GM19467 (cell line): ENCODE results near the gene DDB1.
A peak's percentile ranks its signal among the peaks of the same experiment; 100 is the strongest.

Source experiments
- ATAC-seq: cut with Tn5 transposase; IDR thresholded peaks from one replicate; pipeline ENCODE4 v1.9.1; 2021; ENCODE audit warnings: mild to moderate bottlenecking, moderate library complexity; ENCODE audit not compliant: unreplicated experiment

DDB1 gene

DNA sequence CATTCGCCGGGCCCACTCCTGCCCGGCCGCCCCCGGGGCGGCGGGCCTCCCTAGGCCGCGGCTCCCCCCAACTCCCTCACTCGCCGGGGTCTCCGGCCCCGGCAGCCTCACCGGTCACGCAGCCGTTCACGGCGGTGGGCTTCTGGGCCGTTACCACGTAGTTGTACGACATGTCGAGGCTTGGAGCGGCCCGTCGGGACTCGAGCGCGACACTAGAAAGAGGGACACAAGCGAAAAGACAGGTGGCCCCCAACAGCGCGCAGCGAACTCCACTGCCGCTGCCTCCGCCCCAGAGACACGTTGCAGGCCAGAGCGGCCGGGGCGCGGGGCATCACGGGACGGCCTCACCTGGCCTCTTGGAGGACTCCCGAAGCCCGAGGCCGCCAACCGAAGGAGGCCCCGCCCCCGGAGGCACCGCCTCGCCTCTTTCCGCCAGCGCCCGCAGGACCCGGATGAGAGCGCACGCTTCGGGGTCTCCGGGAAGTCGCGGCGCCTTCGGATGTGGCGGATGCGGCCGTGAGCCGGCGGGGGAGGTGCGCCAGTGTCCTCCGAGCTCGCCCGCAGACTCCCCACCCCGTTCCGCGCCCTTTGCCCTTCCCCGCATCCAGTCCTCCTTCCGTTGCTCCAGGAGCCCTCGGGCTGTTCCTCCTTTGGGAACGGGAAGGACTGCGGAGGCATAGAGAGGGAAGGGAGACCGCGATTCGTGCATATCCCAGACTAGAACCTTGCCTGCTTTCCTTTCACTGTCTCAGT lies at the start of gene DDB1, which contains the start of gene TKFC:
Gene DDB1, minus strand, starts transcription at position 309 of the 753 bp plus-strand sequence. Its CDS starts 137 bp downstream, at position 172.
Gene TKFC, plus strand, starts transcription at position 432 of the 753 bp plus-strand sequence. CDS start 1,501 bp downstream, outside the sequence.
- peak; percentile 84 for ATAC-seq

GRCh38 chr11:61380884-61381283 lies 48.0 kb upstream of the DDB1 start:
- ATAC-seq = no peak

DNA sequence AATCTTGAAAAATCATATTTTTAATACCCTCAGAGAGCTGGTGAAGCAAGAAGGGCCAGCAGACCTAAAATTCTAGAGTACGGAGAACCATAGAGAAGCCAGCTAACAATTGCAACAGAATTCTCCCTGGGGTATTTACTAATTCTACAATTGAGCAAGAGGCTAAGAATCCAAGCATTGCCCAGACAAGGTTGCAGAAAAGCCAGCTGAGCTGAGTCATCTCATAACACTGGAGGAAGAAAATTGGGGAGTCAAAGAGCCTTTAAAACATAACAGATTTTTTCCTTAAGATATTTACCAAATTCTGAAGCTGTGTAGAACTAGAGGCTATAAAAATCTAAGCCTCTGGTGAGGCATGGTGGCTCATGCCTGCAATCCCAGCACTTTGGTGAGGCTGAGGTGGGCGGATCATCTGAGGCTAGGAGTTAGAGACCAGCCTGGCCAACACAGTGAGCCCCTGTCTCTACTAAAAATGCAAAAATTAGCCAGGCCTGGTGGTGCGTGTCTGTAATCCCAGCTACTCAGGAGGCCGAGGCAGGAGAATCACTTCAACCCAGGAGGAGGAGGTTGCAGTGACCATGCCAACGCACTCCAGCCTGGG lies 45.9 kb upstream of the DDB1 start:
- ATAC-seq = no peak

DNA sequence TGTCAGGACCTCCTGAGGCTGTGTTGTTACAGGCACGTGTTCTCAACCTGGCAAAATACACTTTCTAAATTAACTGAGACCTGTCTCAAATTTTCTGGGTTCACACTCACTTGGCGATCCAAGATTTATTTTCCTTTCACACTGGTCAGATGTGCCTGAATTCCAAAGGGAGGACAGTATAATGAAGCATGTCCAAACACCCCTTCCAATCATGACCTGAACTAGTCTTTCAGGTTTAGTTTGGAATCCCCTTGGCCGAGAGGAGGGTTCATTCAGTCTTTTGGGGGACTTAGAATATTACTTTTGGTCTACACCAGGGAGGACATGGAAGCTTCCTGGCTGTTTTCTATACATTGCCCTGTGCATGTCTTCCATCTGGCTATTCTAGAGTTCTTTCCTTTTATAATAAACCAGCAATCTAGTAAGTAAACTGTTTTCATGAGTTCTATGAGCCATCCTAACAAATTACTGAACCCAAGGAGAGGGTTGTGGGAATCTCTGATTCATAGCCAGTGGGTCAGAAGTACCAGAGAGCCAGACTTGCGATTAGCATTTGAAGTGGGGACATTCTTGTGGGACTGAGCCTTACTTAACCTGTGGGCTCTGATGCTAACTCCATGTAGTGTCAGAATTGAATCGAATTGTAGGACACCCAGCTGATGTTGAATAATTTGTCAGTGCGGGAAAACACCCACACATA lies 44.7 kb upstream of the DDB1 start:
- no peak for ATAC-seq

DNA sequence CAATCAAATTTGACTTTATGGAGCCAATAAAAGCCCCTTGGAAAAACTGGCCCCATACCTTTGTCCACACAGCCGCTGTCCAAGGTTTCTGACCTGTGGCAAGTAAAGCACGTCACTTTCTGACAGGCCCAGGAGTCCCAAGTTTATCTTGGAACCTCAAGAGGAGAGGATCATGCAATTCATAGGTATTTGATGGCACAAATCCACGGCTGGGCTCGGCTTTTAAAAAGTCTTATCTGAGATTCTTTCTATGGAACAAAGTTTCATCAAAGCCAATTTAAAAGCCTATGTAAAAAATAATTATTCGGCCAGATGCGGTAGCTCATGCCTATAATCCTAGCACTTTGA lies 42.8 kb upstream of the DDB1 start:
- ATAC-seq = no peak

DNA sequence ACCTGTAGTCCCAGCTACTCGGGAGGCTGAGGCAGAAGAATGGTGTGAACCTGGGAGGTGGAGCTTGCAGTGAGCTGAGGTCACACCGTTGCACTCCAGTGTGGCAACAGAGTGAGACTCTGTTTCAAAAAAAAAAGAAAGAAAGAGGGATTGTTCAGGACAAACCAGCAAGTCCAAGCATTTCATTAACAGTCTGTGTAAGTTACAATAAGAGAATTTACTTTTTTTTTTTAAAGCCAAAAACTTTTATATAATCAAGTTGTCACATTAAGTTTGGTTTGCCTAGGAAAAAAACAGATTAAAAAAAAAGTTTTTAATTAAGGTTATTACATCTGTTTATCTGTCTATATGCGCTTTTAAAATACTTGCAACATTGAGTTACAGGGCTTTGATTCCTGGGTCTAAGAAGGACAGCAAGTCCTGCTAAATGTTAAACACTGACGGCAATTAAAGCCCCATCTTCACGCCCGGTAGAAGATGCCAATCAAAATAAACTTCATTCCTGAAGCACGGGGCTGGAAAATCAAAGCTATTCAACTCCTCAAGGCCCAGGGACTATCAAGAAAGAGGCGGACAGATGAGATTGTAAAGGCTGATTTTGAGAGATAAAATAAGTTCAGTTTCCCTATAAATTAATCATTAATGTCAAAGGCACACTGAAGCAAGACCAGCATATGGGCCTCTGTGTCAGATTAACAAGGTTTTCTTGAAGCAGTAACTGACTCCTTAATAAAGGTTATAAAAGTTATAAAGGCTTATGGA lies 39.9 kb upstream of the DDB1 start:
- no peak for ATAC-seq

- ATAC-seq = no peak
Observed at GRCh38 chr11:61370349-61371005, 37.6 kb upstream of the DDB1 start.

- ATAC-seq = no peak
Observed at GRCh38 chr11:61369372-61370348, 36.8 kb upstream of the DDB1 start.

- ATAC-seq = no peak
Observed at GRCh38 chr11:61368646-61369045, 35.7 kb upstream of the DDB1 start.

DNA sequence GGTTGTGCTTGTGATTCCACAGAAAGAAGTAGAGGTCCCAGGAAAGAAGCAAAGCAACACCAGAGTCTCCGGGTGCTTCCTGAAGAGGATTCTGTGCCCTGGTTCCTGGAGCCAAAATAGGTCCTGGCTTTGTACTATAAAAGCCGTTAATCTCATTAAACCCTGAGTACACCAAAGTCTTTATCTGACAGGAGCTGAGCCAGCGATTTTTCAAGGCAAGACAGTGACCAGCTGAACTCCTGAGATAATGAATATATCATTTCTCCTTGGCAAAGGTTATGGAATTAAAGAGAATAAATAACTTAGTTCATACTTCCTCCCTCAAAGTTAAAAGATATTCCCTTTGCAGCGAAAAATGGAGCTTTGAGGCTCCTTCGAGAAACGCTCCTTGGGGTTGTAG lies 34.5 kb upstream of the DDB1 start:
- no peak for ATAC-seq

GRCh38 chr11:61364012-61364675 lies 31.2 kb upstream of the DDB1 start:
- no peak for ATAC-seq

- no peak for ATAC-seq
Observed at GRCh38 chr11:61362542-61362875, 29.6 kb upstream of the DDB1 start.

DNA sequence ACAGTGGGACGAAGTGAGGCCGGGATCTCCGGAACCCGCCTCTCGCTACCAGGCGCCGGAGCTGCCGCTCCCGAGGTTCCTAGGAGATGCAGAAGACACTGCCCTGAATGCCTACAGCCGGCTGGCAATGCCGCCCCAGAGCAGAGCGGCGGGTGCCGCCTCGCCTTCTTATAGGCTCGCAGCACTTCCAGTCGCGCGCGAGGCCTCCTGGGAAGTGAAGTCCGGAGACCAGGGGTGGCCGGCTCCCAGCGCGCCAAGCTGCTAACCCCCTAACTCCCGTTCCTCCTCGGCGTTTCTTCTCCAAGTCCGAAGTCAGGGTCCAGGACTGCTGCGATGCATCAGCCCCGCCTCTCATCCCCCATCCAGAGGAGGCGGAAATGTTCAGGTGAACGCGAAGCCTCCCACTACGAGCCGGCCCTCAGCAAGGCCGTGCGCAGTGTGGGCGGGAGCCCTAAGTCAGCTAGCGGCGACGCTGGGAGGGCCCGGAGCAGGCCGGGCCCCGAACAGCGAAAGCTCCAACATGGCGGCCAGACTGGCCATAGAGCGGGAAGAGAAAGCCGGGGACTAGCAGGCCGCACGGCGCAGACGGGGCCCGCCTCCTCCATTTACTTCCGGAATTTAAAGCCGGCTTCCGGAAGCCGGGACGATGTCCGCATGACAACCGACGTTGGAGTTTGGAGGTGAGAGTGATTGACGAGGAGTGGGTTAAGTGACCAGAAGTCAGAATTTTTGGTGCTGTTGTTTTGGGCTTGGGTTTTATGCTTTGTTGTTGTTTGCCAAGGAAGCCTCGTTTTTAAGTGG lies 29.0 kb upstream of the DDB1 start, which contains the start of the genes CYB561A3 and TMEM138:
Gene CYB561A3, minus strand, starts transcription at position 142 of the 801 bp plus-strand sequence. CDS start 5,169 bp downstream, outside the sequence.
Gene TMEM138, plus strand, starts transcription at position 634 of the 801 bp plus-strand sequence. CDS start 2,017 bp downstream, outside the sequence.
- ATAC-seq = peak; percentile 78

- no peak for ATAC-seq
Observed at GRCh38 chr11:61361237-61361740, 28.4 kb upstream of the DDB1 start.

- ATAC-seq = no peak
Observed at GRCh38 chr11:61359516-61359915, 26.6 kb upstream of the DDB1 start.

DNA sequence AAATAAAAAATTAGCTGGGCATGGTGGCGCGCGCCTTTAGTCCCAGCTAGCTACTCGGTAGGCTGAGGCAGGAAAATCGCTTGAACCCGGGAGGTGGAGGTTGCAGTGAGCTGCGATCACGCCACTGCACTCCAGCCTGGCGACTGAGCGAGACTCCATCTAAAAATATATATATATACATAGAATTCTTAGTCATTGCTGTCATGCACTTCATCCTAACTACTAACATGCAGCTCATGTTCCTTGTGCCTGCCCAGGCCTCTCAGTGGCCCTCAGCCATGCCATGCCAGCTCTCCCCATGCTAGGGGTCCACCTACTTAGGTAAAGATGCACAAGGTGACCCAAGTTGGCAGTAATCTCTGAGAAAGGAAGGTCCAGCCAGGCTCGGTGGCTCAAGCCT lies 25.7 kb upstream of the DDB1 start:
- ATAC-seq = no peak

- ATAC-seq = no peak
Observed at GRCh38 chr11:61357894-61358239, 25.0 kb upstream of the DDB1 start.
